NOMO-1 treated with DMSO at 0.1 percent for 48 hours (cell line): Measurements from ENCODE around the gene CLCA1.
A peak's percentile ranks its signal among the peaks of the same experiment; 100 is the strongest.

Source experiments
- DNase-seq: peaks from one replicate; lab custom pipeline; 2025; ENCODE audit not compliant: unreplicated experiment; lab: John Stamatoyannopoulos, UW

The CLCA1 gene

GRCh38 chr1:86460998-86461397, 7.7 kb upstream of the CLCA1 start:
- DNase-seq: no peak

GRCh38 chr1:86461482-86461881, 7.2 kb upstream of the CLCA1 start:
- no peak for DNase-seq

DNA sequence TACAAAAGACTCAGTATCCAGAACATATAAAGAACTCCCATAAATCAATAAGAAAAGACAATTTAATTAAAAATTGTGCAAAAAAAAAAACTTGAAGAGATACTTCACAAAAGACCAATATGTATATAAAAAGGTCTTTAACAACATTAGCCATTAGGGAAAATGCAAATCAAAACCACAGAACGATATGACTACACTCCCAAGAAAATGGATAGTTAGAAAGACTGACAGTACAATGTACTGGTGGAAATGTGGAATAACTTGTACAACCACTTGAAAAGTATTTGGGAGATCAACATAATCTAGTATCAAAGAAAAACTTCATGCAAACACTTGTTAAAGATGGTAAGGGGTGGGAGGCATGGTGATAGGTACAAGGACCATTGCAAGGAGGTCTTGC, 3.9 kb upstream of the CLCA1 start:
- no peak for DNase-seq

DNA sequence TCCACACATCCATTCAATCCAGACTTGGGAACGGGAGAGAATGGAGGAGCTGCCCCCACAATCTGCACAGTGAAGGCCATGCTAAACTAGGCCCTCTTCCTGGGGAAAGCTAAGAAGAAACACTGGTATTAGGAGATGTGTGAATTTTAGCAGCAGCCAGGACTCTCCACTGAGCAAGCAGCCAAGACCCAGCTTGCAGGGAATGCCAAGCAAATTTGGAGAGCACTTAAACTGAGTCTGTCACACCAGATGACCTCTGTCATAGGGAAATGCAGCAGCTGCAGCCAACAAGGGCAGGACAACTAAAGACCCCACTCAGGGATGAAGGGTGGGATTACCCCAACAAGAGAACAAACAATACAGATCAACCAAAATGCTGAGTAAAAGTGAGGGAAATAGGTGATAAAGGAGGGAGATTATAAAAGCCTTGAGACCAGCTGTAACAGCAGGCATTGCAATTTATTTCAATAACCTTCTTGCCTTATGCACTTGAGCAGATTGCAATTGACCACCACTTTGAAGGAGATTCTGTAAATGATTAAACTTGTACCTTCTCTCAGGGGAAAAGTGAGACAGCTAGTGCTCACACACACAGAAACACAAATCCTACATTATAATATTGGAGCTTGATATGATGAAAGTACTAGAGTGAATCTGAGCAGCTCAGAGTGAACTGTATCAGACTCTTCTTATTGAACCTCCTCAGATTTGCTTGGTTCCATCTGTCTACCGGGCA, 2.5 kb upstream of the CLCA1 start:
- DNase-seq: no peak

- DNase-seq: no peak
These were observed 1.7 kb upstream of the CLCA1 start for GRCh38 chr1:86466986-86467385.

- no peak for DNase-seq
These were observed 2.1 kb downstream of the CLCA1 start for GRCh38 chr1:86470859-86471258.

DNA sequence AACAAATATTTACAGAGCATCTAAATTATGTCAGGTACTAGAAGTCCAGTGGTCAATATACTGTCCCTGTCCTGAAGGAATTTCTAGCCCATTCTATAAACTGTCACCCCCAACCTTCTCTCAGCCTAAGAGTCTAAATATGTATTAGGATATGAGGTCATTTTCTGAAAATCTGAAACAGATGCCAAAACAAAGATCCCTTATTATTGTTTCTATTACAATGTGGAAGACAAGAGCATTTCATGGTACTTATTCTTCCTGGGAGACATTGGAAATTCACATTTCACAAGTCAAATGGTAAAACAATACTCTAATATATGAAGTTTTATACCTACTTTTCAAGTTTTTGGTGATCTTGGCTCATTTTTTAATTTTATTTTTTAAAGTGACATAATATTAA, 2.6 kb downstream of the CLCA1 start:
- no peak for DNase-seq

- no peak for DNase-seq
These were observed 3.4 kb downstream of the CLCA1 start for GRCh38 chr1:86472152-86472551.

DNA sequence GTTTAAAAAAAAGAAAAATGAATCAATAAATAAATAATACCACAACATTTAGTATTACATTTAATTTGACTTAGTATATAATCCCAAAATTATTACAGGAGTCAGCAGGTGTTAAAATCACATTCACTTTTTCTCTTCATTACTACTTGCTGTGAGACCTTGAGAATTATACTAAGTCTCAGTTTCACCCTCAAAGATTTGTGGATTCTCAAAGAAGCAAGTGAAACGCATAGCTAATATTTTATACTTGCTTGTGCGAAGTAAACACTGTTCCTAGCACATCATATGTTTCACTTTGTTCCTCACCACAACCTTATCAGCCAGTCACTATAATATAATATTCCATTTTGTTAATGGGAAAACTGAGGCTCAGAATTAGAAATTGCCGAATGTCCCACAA, 4.0 kb downstream of the CLCA1 start:
- DNase-seq: no peak

- DNase-seq: no peak
These were observed 8.5 kb downstream of the CLCA1 start for GRCh38 chr1:86477256-86477655.

GRCh38 chr1:86477682-86478081, 9.0 kb downstream of the CLCA1 start:
- DNase-seq: no peak

DNA sequence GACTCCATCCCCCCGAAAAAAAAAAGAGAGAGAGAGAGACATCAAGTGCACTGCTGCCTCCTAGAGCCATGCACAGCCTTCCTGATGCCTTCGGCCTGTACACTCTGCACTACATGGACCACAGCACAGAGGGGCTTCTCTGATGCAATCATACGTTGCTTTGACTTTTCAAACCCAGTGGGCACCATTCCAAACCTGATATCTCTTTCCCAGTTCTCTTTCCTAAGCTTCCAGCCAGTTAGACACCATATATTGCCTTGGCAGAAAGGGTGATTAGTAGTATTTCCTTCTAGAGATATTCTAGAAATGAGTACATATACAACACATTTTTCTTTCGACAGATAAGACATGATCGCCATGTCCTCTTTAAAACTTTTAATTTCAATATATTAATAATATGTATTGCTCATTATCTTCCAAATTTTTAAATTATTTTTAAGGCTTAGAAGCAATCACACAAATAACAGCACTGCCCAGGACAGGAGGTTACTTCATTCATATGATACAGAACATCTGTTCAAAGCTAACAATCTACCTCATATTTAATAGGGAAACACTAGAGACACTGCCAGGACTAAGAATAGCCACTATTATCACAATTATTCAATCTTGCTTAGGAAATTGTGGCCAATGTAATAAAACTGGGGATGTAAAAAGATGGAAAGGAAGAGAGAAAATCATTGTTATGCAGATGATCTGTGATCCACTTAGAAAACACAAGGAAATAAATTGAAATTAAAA, 9.9 kb downstream of the CLCA1 start:
- no peak for DNase-seq

GRCh38 chr1:86481966-86482365, 13.2 kb downstream of the CLCA1 start:
- no peak for DNase-seq

- no peak for DNase-seq
These were observed 18.5 kb downstream of the CLCA1 start for GRCh38 chr1:86487131-86487810.

DNA sequence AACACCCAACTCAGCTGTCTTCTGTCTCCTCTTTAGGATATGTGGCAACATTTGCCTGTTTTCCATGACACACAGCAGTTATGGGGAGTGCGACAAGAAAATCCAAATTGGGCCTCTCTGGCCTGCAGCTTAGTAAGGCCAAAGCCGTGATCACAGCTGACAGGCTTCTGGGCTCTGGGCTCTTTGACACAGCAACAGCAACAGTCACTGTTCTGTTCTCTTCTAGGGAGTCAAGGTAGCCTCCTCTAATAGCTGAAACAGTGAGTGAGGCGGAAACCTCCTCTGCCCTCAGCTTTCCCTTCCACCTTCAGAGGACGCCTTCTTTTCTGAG, 19.0 kb downstream of the CLCA1 start:
- DNase-seq: no peak

GRCh38 chr1:86489242-86489878, 20.6 kb downstream of the CLCA1 start:
- no peak for DNase-seq

GRCh38 chr1:86491171-86491950, 22.6 kb downstream of the CLCA1 start:
- no peak for DNase-seq

GRCh38 chr1:86498281-86498680, 29.6 kb downstream of the CLCA1 start:
- no peak for DNase-seq

DNA sequence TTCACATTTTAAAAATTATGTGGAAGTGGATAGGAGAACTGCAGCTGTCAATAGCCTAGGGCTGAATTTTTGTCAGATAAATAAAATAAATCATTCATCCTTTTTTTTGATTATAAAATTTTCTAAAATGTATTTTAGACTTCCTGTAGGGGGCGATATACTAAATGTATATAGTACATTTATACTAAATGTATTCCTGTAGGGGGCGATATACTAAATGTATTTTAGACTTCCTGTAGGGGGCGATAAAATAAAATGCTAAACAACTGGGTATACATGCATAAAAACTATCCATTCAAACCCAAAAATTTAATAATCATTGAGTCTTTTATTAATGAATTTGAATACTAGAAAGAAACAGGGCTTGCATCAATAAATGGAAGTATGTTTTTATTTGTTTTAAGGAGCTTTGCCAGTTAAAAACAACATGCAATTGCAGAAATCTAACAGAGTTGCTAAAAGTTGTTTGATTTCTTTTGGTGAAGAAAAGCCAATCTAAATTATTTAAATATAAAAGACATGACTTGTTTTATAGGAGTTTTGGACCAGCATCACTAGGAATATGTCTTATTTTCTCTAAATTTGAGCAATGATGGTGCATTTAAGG, 31.4 kb downstream of the CLCA1 start:
- DNase-seq: peak; percentile 63

DNA sequence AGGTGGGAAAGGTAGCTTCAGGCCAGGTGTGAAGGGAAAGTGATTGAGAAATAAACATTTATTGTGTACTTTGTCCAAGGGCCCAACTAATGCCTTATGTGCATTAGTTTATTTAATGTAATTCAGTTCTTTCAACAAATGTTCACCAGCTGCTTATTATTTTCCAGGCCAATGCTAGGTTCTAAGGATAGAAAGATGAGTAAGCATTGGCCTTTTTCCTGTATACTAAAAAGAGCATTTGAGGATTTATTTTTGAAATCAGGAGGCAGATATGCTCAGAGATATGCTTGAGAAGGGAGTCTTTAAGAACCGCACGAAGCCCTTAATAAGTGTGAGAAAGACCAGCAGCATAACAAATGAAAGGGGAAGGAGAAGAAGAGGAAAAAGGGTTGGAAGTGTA, 32.0 kb downstream of the CLCA1 start:
- no peak for DNase-seq
